ENCODE results near the gene ARRDC4. TPM values are rescaled to one million over a fixed set of nuclear protein-coding genes. Genes with fewer than 3 reads are reported as not detected.
A peak's percentile ranks its signal among the peaks of the same experiment; 100 is the strongest.

Gene ARRDC4
- total and polyA plus RNA-seq, 2 experiments from 2014 or later: 15.5 to 31.6 TPM

GRCh38 chr15:97995881-97996603 lies 35.5 kb downstream of the ARRDC4 start:
- peak; percentile 21 for DNase-seq
- no peaks in the 10 kb centered on the region for H3K27me3 ChIP-seq (replicated peaks; ENCODE audit: insufficient read depth)
- no peaks in the 10 kb centered on the region for H3K79me2 ChIP-seq (ENCODE audit: insufficient read depth)
- TF ChIP-seq EZH2phosphoT487 (IDR thresholded peaks at IDR 0.05; ENCODE audit: insufficient read depth, low read depth): no peak
- no peak for TF ChIP-seq EZH2 (IDR thresholded peaks at IDR 0.05; ENCODE audit: insufficient read depth, poor library complexity, severe bottlenecking)
- no peak overlapping the region for H3K4me2 ChIP-seq (ENCODE audit: unreplicated experiment)
- no peak overlapping the region for H2AFZ ChIP-seq
- 42 to 49% methylated on average over 5 of the region's 5 CpGs for WGBS, 2 experiments (ENCODE audit: low coverage in 1 of 2, low lambda C conversion rate in 2 of 2, missing lambda C conversion rate in 2 of 2)
- no peaks in the 10 kb centered on the region for H3K9me2 ChIP-seq (ENCODE audit: insufficient read depth)
- H3K36me3 ChIP-seq (ENCODE audit: low read depth): no peaks in the 10 kb centered on the region
- H3K9ac ChIP-seq: no peak overlapping the region
- peaks cover 13% of the 10 kb centered on the region; the same call in 1 of the 2 replicates for H3K4me1 ChIP-seq (ENCODE audit: insufficient read depth)
- in situ Hi-C loops (cut with MboI): no loop called here
- H3K4me3 ChIP-seq: no peak overlapping the region
- no peak overlapping the region for H3K27ac ChIP-seq
- H3F3A ChIP-seq (ENCODE audit: insufficient read depth): peaks cover 6% of the 10 kb centered on the region; the same call in 1 of the 2 replicates
- no peaks in the 10 kb centered on the region for H3K9me3 ChIP-seq (ENCODE audit: low read depth)
- H4K20me1 ChIP-seq (ENCODE audit: insufficient read depth): no peaks in the 10 kb centered on the region

- Histone ChIP-seq H3K9me3 (ENCODE audit: low read depth) (no peaks in the 10 kb centered on the region), H4K20me1 (ENCODE audit: insufficient read depth) (no peaks in the 10 kb centered on the region), H3K4me3 (no peak overlapping the region), H3K27me3 (replicated peaks; ENCODE audit: insufficient read depth) (no peaks in the 10 kb centered on the region), H3K4me1 (ENCODE audit: insufficient read depth) (0 out of 2 replicates have a peak, but pooled peaks cover 5% of the 10 kb centered on the region), H3K9ac (no peak overlapping the region), H3F3A (ENCODE audit: insufficient read depth) (peaks cover 2% of the 10 kb centered on the region; the same call in 1 of the 2 replicates), H3K27ac (no peak overlapping the region), H2AFZ (no peak overlapping the region), H3K79me2 (ENCODE audit: insufficient read depth) (no peaks in the 10 kb centered on the region), H3K36me3 (ENCODE audit: low read depth) (no peaks in the 10 kb centered on the region), H3K4me2 (ENCODE audit: unreplicated experiment) (no peak overlapping the region), H3K9me2 (ENCODE audit: insufficient read depth) (no peaks in the 10 kb centered on the region)
- WGBS, 2 experiments (ENCODE audit: low coverage in 1 of 2, low lambda C conversion rate in 2 of 2, missing lambda C conversion rate in 2 of 2): 32 to 36% methylated on average over 5 of the region's 5 CpGs
- TF ChIP-seq EZH2phosphoT487 (IDR thresholded peaks at IDR 0.05; ENCODE audit: insufficient read depth, low read depth) (no peak), EZH2 (IDR thresholded peaks at IDR 0.05; ENCODE audit: insufficient read depth, poor library complexity, severe bottlenecking) (no peak)
- DNase-seq: no peak
- in situ Hi-C loops (cut with MboI): no loop called here
Measured at GRCh38 chr15:97998307-97999071, 38.0 kb downstream of the ARRDC4 start.

GRCh38 chr15:98000249-98001203 lies 40.0 kb downstream of the ARRDC4 start:
- no peaks in the 10 kb centered on the region for H3K36me3 ChIP-seq (ENCODE audit: low read depth)
- 66 to 73% methylated on average over 11 of the region's 11 CpGs for WGBS, 2 experiments (ENCODE audit: low coverage in 1 of 2, low lambda C conversion rate in 2 of 2, missing lambda C conversion rate in 2 of 2)
- no peaks in the 10 kb centered on the region for H4K20me1 ChIP-seq (ENCODE audit: insufficient read depth)
- no peak overlapping the region for H3K4me3 ChIP-seq
- H3K27me3 ChIP-seq (replicated peaks; ENCODE audit: insufficient read depth): no peaks in the 10 kb centered on the region
- H3F3A ChIP-seq (ENCODE audit: insufficient read depth): no peaks in the 10 kb centered on the region
- TF ChIP-seq EZH2phosphoT487 (IDR thresholded peaks at IDR 0.05; ENCODE audit: insufficient read depth, low read depth): no peak
- TF ChIP-seq EZH2 (IDR thresholded peaks at IDR 0.05; ENCODE audit: insufficient read depth, poor library complexity, severe bottlenecking): no peak
- no peaks in the 10 kb centered on the region for H3K9me2 ChIP-seq (ENCODE audit: insufficient read depth)
- no peak overlapping the region for H3K27ac ChIP-seq
- H3K9me3 ChIP-seq (ENCODE audit: low read depth): no peaks in the 10 kb centered on the region
- no peak overlapping the region for H2AFZ ChIP-seq
- H3K79me2 ChIP-seq (ENCODE audit: insufficient read depth): no peaks in the 10 kb centered on the region
- no peaks in the 10 kb centered on the region for H3K4me1 ChIP-seq (ENCODE audit: insufficient read depth)
- in situ Hi-C loops (cut with MboI): no loop called here
- no peak overlapping the region for H3K4me2 ChIP-seq (ENCODE audit: unreplicated experiment)
- no peak overlapping the region for H3K9ac ChIP-seq
- peak; percentile 36 for DNase-seq

- DNase-seq: no peak
- no peaks in the 10 kb centered on the region for H3K4me1 ChIP-seq (ENCODE audit: insufficient read depth)
- H3K9me2 ChIP-seq (ENCODE audit: insufficient read depth): no peaks in the 10 kb centered on the region
- no peak overlapping the region for H2AFZ ChIP-seq
- in situ Hi-C loops (cut with MboI): no loop called here
- no peak overlapping the region for H3K4me2 ChIP-seq (ENCODE audit: unreplicated experiment)
- no peaks in the 10 kb centered on the region for H3K36me3 ChIP-seq (ENCODE audit: low read depth)
- TF ChIP-seq EZH2 (IDR thresholded peaks at IDR 0.05; ENCODE audit: insufficient read depth, poor library complexity, severe bottlenecking) (no peak), EZH2phosphoT487 (IDR thresholded peaks at IDR 0.05; ENCODE audit: insufficient read depth, low read depth) (no peak)
- H3K4me3 ChIP-seq: no peak overlapping the region
- 79% methylated on average over 10 of the region's 10 CpGs for WGBS, 2 experiments (ENCODE audit: low coverage in 1 of 2, low lambda C conversion rate in 2 of 2, missing lambda C conversion rate in 2 of 2)
- H3K9me3 ChIP-seq (ENCODE audit: low read depth): no peaks in the 10 kb centered on the region
- no peak overlapping the region for H3K9ac ChIP-seq
- no peak overlapping the region for H3K27ac ChIP-seq
- H3K27me3 ChIP-seq (replicated peaks; ENCODE audit: insufficient read depth): no peaks in the 10 kb centered on the region
- H3K79me2 ChIP-seq (ENCODE audit: insufficient read depth): no peaks in the 10 kb centered on the region
- no peaks in the 10 kb centered on the region for H4K20me1 ChIP-seq (ENCODE audit: insufficient read depth)
- no peaks in the 10 kb centered on the region for H3F3A ChIP-seq (ENCODE audit: insufficient read depth)
Measured at GRCh38 chr15:98001663-98002194, 41.2 kb downstream of the ARRDC4 start.
